CD4-positive, alpha-beta T cell treated with Interleukin-10 for 1 hour (primary cell): ENCODE data around the gene MRPL44.

Experiments used
- DNase-seq: peaks from one replicate; pipeline ENCODE4 v3.0.0-alpha.2; 2020

The MRPL44 gene

GRCh38 chr2:224011837-224012236 is 54.6 kb downstream of the MRPL44 start:
- no peak for DNase-seq

GRCh38 chr2:224014336-224014735 is 57.1 kb downstream of the MRPL44 start:
- DNase-seq, result no peak

GRCh38 chr2:224016963-224017362 is 59.7 kb downstream of the MRPL44 start:
- DNase-seq, result no peak
